OCI-LY1 (cell line): Measurements from ENCODE around the gene FARS2.

Experiments used
- H2AFZ ChIP-seq: fragments of 200-600 bp; sonication (generic), shearing (Covaris generic); 2 replicates; pipeline ENCODE4 v1.6.0; 2014; ENCODE audit warnings: antibody characterized with exemption, mild to moderate bottlenecking, low read length
- H3F3A ChIP-seq: fragments of 200-600 bp; sonication (generic), shearing (Covaris generic); 2 replicates; pipeline ENCODE4 v1.6.0; 2014; ENCODE audit warnings: mild to moderate bottlenecking, antibody characterized with exemption, low read length, moderate library complexity; ENCODE audit not compliant: insufficient read depth
- H3K27ac ChIP-seq: fragments of 200-600 bp; sonication (generic); 2 replicates; pipeline ENCODE4 v1.5.1; 2014; ENCODE audit warnings: low read length, mixed run types, mild to moderate bottlenecking, low read depth; ENCODE audit not compliant: poor library complexity, severe bottlenecking
- H3K27me3 ChIP-seq: fragments of 200-600 bp; sonication (generic); 2 replicates; pipeline ENCODE4 v1.6.0; 2014; ENCODE audit warnings: antibody characterized with exemption, mild to moderate bottlenecking, low read length, moderate library complexity; ENCODE audit not compliant: insufficient read depth
- H3K36me3 ChIP-seq: fragments of 200-600 bp; sonication (generic); 2 replicates; pipeline ENCODE4 v1.6.1; 2014; ENCODE audit warnings: mild to moderate bottlenecking, antibody characterized with exemption, low read length, moderate library complexity, mixed read lengths; ENCODE audit not compliant: insufficient read depth
- H3K4me1 ChIP-seq: fragments of 200-600 bp; sonication (generic); 2 replicates; pipeline ENCODE4 v1.5.1; 2014; ENCODE audit warnings: mild to moderate bottlenecking, low read length, moderate library complexity; ENCODE audit not compliant: insufficient read depth, severe bottlenecking
- H3K4me2 ChIP-seq: fragments of 200-600 bp; sonication (generic), shearing (Covaris generic); 2 replicates; pipeline ENCODE4 v1.6.1; 2014; ENCODE audit warnings: low read length
- H3K4me3 ChIP-seq: fragments of 200-600 bp; sonication (generic); 2 replicates; pipeline ENCODE4 v1.5.1; 2014; ENCODE audit warnings: low read length, low read depth, mild to moderate bottlenecking, mixed read lengths; ENCODE audit not compliant: poor library complexity, severe bottlenecking
- H3K79me2 ChIP-seq: fragments of 200-600 bp; shearing (Covaris generic); 2 replicates; pipeline ENCODE4 v1.6.1; 2016; ENCODE audit warnings: mixed run types, low read length, mixed read lengths; ENCODE audit not compliant: insufficient read depth
- H3K9ac ChIP-seq: fragments of 200-600 bp; sonication (generic), shearing (Covaris generic); 2 replicates; pipeline ENCODE4 v1.6.1; 2014; ENCODE audit warnings: mild to moderate bottlenecking, low read length, mixed read lengths
- H3K9me2 ChIP-seq: fragments of 200-600 bp; sonication (generic), shearing (Covaris generic); 2 replicates; pipeline ENCODE4 v1.6.1; 2014; ENCODE audit warnings: low read depth, mild to moderate bottlenecking, low read length, mixed read lengths
- H3K9me3 ChIP-seq: fragments of 200-600 bp; shearing (Covaris generic); 2 replicates; pipeline ENCODE4 v1.6.1; 2014; ENCODE audit warnings: low read length, mixed read lengths
- H4K20me1 ChIP-seq: fragments of 200-600 bp; sonication (generic), shearing (Covaris generic); 2 replicates; pipeline ENCODE4 v1.6.0; 2016; ENCODE audit warnings: mild to moderate bottlenecking, low read length; ENCODE audit not compliant: insufficient read depth
- EZH2 ChIP-seq: fragments of 200-600 bp; sonication (generic), shearing (Covaris generic); IDR thresholded peaks from 2 replicates; pipeline ENCODE4 v1.8.0; 2017; ENCODE audit warnings: borderline replicate concordance, mixed run types, mild to moderate bottlenecking, antibody characterized with exemption, low read length, moderate library complexity, mixed read lengths
- TF ChIP-seq, protein P1 (sequence below): fragments of 200-600 bp; sonication (generic), shearing (Covaris generic); IDR thresholded peaks from 2 replicates; pipeline ENCODE4 v1.5.1; 2017; ENCODE audit warnings: mild to moderate bottlenecking, antibody characterized with exemption, low read length, moderate library complexity, mixed read lengths

Gene FARS2

DNA sequence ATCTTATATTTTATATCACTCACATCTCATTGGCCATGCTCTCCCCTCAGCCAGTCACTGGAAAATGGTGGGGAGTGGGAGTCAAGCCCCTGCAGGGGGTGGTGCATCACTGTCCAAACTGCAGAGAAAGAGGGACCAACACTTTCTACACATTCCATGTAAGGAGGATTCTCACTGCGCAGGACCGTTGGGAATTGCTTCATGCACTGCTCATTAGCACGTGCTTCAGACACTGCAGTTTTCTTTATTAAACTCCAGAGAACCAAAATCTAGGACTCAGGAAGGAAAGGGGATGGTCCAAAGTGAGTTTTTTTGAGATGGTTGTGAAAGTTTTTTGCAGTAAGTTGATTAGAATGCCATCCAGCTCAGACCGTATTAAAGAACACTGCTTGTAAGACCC, 269.8 kb downstream of the FARS2 start:
- no peak overlapping the region for H3K9ac ChIP-seq
- H3K4me3 ChIP-seq = no peak overlapping the region
- no peaks in the 10 kb centered on the region for H3K9me3 ChIP-seq
- H3K4me2 ChIP-seq = no peak overlapping the region
- no peaks in the 10 kb centered on the region for H3K27me3 ChIP-seq
- H3K36me3 ChIP-seq = peaks cover 3% of the 10 kb centered on the region; the same call in 1 of the 2 replicates
- H2AFZ ChIP-seq = no peak overlapping the region
- H3K27ac ChIP-seq = no peak overlapping the region
- no peaks in the 10 kb centered on the region for H3K9me2 ChIP-seq
- no peak for TF ChIP-seq EZH2
- TF ChIP-seq, protein P1, sequence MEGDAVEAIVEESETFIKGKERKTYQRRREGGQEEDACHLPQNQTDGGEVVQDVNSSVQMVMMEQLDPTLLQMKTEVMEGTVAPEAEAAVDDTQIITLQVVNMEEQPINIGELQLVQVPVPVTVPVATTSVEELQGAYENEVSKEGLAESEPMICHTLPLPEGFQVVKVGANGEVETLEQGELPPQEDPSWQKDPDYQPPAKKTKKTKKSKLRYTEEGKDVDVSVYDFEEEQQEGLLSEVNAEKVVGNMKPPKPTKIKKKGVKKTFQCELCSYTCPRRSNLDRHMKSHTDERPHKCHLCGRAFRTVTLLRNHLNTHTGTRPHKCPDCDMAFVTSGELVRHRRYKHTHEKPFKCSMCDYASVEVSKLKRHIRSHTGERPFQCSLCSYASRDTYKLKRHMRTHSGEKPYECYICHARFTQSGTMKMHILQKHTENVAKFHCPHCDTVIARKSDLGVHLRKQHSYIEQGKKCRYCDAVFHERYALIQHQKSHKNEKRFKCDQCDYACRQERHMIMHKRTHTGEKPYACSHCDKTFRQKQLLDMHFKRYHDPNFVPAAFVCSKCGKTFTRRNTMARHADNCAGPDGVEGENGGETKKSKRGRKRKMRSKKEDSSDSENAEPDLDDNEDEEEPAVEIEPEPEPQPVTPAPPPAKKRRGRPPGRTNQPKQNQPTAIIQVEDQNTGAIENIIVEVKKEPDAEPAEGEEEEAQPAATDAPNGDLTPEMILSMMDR = no peak
- no peaks in the 10 kb centered on the region for H3K79me2 ChIP-seq
- H3K4me1 ChIP-seq = peaks cover 11% of the 10 kb centered on the region
- no peaks in the 10 kb centered on the region for H4K20me1 ChIP-seq
- H3F3A ChIP-seq = no peaks in the 10 kb centered on the region

DNA sequence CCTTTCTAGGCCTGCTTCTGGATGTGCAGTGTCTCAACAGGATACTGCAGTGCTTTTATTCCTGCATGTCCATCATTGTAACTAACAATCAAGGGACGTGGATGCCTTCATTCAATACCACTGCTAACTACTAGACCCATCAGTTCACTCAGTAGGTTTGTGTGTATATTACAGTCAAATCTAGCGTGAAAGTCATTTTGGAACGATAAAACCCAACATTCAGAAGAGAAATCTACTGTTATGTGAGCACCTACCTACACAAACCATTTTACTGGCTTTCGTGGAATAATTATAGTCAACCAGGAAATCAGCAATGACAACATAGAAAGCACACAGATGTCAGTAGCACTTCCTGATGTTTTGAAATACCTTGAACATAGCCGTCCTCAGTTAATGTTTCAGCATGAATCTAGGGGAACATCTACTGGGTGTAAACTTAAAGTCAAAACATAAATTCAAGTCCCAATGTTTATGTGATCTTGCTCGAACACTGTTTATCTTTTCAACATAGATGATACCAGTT, 270.6 kb downstream of the FARS2 start:
- H2AFZ ChIP-seq = no peak overlapping the region
- H4K20me1 ChIP-seq = no peaks in the 10 kb centered on the region
- no peak for TF ChIP-seq EZH2
- TF ChIP-seq, protein P1 = no peak
- no peaks in the 10 kb centered on the region for H3K79me2 ChIP-seq
- H3K4me1 ChIP-seq = peaks cover 11% of the 10 kb centered on the region
- no peak overlapping the region for H3K4me2 ChIP-seq
- H3K9me3 ChIP-seq = no peaks in the 10 kb centered on the region
- no peak overlapping the region for H3K4me3 ChIP-seq
- H3K27ac ChIP-seq = no peak overlapping the region
- no peaks in the 10 kb centered on the region for H3K27me3 ChIP-seq
- H3K9ac ChIP-seq = no peak overlapping the region
- H3K36me3 ChIP-seq = peaks cover 3% of the 10 kb centered on the region; the same call in 1 of the 2 replicates
- no peaks in the 10 kb centered on the region for H3K9me2 ChIP-seq
- H3F3A ChIP-seq = no peaks in the 10 kb centered on the region

DNA sequence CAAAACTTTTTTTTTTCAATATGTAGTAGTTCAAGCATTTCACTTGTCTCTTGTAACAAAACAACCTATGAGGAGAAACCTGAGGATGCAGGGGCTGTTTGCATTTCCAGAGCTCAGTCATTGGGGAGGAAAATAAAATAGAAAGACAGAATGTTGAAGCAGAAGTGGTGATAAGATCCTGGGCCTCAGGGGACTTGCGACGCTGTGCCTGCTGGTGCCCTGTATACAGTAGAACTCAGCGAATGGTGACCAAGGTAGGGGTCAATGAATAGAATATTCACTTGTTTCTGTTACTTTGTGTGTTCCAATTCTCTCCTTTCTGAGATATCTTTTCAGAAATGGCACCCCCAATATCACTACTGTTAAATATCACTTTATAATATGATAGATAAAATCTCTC, 271.6 kb downstream of the FARS2 start:
- no peak overlapping the region for H3K27ac ChIP-seq
- no peak for TF ChIP-seq EZH2
- TF ChIP-seq, protein P1 = no peak
- H2AFZ ChIP-seq = no peak overlapping the region
- H3F3A ChIP-seq = no peaks in the 10 kb centered on the region
- H3K79me2 ChIP-seq = no peaks in the 10 kb centered on the region
- H4K20me1 ChIP-seq = no peaks in the 10 kb centered on the region
- no peak overlapping the region for H3K4me3 ChIP-seq
- H3K27me3 ChIP-seq = no peaks in the 10 kb centered on the region
- no peaks in the 10 kb centered on the region for H3K9me2 ChIP-seq
- H3K4me1 ChIP-seq = peaks cover 11% of the 10 kb centered on the region
- no peak overlapping the region for H3K9ac ChIP-seq
- peaks cover 3% of the 10 kb centered on the region; the same call in 1 of the 2 replicates for H3K36me3 ChIP-seq
- no peaks in the 10 kb centered on the region for H3K9me3 ChIP-seq
- no peak overlapping the region for H3K4me2 ChIP-seq
